ENCODE measurements around the gene MYO5B. TPM values are rescaled to one million over a fixed set of nuclear protein-coding genes. Genes with fewer than 3 reads are reported as not detected.

The MYO5B gene
- total and polyA plus RNA-seq, 2 of the 4 experiments (the other 2 are of a cell fraction) = 0.24 to 0.54 TPM

GRCh38 chr18:49786019-49786720 lies 408.8 kb downstream of the MYO5B start:
- no peak overlapping the region for H2BK120ac ChIP-seq (ENCODE audit: low read depth, low read length)
- H3K9me1 ChIP-seq (ENCODE audit: insufficient read depth, low read length) = peaks cover 4% of the 10 kb centered on the region; the same call in 1 of the 2 replicates
- in situ Hi-C loops (cut with MboI; ENCODE audit: low sequenced_read_pairs) = no loop called here
- no peak for TF ChIP-seq NFE2L2 (IDR thresholded peaks at IDR 0.05; ENCODE audit: low read depth, low read length)
- TF ChIP-seq RCOR1 (IDR thresholded peaks at IDR 0.05; ENCODE audit: insufficient replicate concordance, low read length) = no peak
- no peak for TF ChIP-seq RAD21 (IDR thresholded peaks at IDR 0.05; ENCODE audit: low read length)
- TF ChIP-seq ELK1 (IDR thresholded peaks at IDR 0.05; ENCODE audit: borderline replicate concordance, low read depth, low read length) = no peak
- TF ChIP-seq MAZ (IDR thresholded peaks at IDR 0.05; ENCODE audit: borderline replicate concordance, low read depth, low read length) = no peak
- no peak for TF ChIP-seq POLR2A (IDR thresholded peaks at IDR 0.05; ENCODE audit: low read depth, low read length)
- TF ChIP-seq SMC3 (IDR thresholded peaks at IDR 0.05; ENCODE audit: low read depth, low read length) = no peak
- TF ChIP-seq MAFK (IDR thresholded peaks at IDR 0.05; ENCODE audit: low read depth, low read length) = no peak
- no peak for TF ChIP-seq MXI1 (IDR thresholded peaks at IDR 0.05; ENCODE audit: borderline replicate concordance, low read depth, low read length)
- TF ChIP-seq CEBPB (IDR thresholded peaks at IDR 0.05; ENCODE audit: low read depth, low read length) = no peak
- TF ChIP-seq RFX5 (IDR thresholded peaks at IDR 0.05; ENCODE audit: low read depth, low read length) = no peak
- no peak for TF ChIP-seq FOS (IDR thresholded peaks at IDR 0.05; ENCODE audit: low read depth, low read length)
- no peak for TF ChIP-seq CTCF (conservative IDR thresholded peaks at IDR 0.05; ENCODE audit: low read depth, low read length)
- H2AK5ac ChIP-seq (ENCODE audit: low read depth, low read length) = no peak overlapping the region
- no peaks in the 10 kb centered on the region; the same call in 1 of the 2 replicates for H3K4me1 ChIP-seq (ENCODE audit: control insufficient read depth, insufficient read depth, low read length)
- DNase-seq = no peak
- no peak overlapping the region for H3K4me3 ChIP-seq (ENCODE audit: insufficient read depth, low read depth, low read length)
- no peak for ATAC-seq (ENCODE audit: low read depth)
- H4K91ac ChIP-seq (ENCODE audit: insufficient read depth, low read depth, low read length) = no peak overlapping the region
- no peak overlapping the region for H2BK15ac ChIP-seq (ENCODE audit: low read depth, low read length)
- H2BK5ac ChIP-seq (ENCODE audit: low read depth, low read length, poor library complexity, severe bottlenecking) = no peak overlapping the region
- CTCF ChIA-PET = no interaction called here
- H3K27ac ChIP-seq (ENCODE audit: insufficient read depth, low read length) = no peak overlapping the region
- no peak overlapping the region for H3K14ac ChIP-seq (replicated peaks; ENCODE audit: low read depth, low read length)
- WGBS, 2 experiments (ENCODE audit: extremely low coverage in 2 of 2, insufficient read length in 1 of 2) = no CpG with 5 or more reads among the region's 1 CpG
- H3K56ac ChIP-seq (ENCODE audit: extremely low read depth, insufficient read depth, low read length) = no peak overlapping the region
- no peak overlapping the region for H2BK20ac ChIP-seq (ENCODE audit: low read depth, low read length)
- H2AFZ ChIP-seq (replicated peaks; ENCODE audit: low read length, poor library complexity) = no peak overlapping the region
- no peaks in the 10 kb centered on the region for H4K20me1 ChIP-seq (ENCODE audit: insufficient read depth, low read length)
- H3K36me3 ChIP-seq (ENCODE audit: control insufficient read depth, insufficient read depth, low read length) = peaks cover 23% of the 10 kb centered on the region
- H3K27me3 ChIP-seq (ENCODE audit: control insufficient read depth, insufficient read depth, low read length) = no peaks in the 10 kb centered on the region
- H4K8ac ChIP-seq (ENCODE audit: low read depth in 2 of 2, low read length in 2 of 2) = no peak overlapping the region
- no peak overlapping the region for H2AK9ac ChIP-seq (replicated peaks; ENCODE audit: low read depth, low read length, poor library complexity)
- dilution Hi-C loops (cut with HindIII; ENCODE audit: low sequenced_read_pairs, unreplicated experiment) = no loop called here
- no TSS peak for BruUV-seq (replicated peaks)
- no peak overlapping the region for H3K4ac ChIP-seq (ENCODE audit: low read depth, low read length)
- POLR2A ChIA-PET (ENCODE audit: unreplicated experiment) = no interaction called here
- H3K79me1 ChIP-seq (ENCODE audit: low read depth in 1 of 2, low read length in 2 of 2) = 0 out of 4 replicates have a peak, but pooled peaks cover 0 to 2% of the 10 kb centered on the region in 2 experiments
- no peaks in the 10 kb centered on the region for H3K9me3 ChIP-seq (ENCODE audit: control insufficient read depth, insufficient read depth, low read length)
- no peak overlapping the region for H3K9ac ChIP-seq (ENCODE audit: low read depth, low read length)
- intact Hi-C loops (cut with micrococcal nuclease) = no loop called here
- H3K23ac ChIP-seq (ENCODE audit: low read depth, low read length) = no peak overlapping the region
- no peak overlapping the region for H3K4me2 ChIP-seq (ENCODE audit: low read depth, low read length)
- no peak overlapping the region for H4K5ac ChIP-seq (ENCODE audit: low read depth, low read length)
- no peak overlapping the region for H3K18ac ChIP-seq (ENCODE audit: low read depth, low read length)

All from IMR-90 (cell line).